Measurements from ENCODE around the gene MINDY4.

MINDY4 gene

GRCh38 chr7:30906515-30907240 is 135.5 kb downstream of the MINDY4 start:
- no peak for DNase-seq

GRCh38 chr7:30907527-30908267 is 136.5 kb downstream of the MINDY4 start:
- DNase-seq: no peak

- DNase-seq: no peak
Measured at GRCh38 chr7:30908681-30909080, 137.5 kb downstream of the MINDY4 start.

- no peak for DNase-seq
Measured at GRCh38 chr7:30909431-30909830, 138.2 kb downstream of the MINDY4 start.

GRCh38 chr7:30910411-30911073 is 139.3 kb downstream of the MINDY4 start:
- no peak for DNase-seq

- no peak for DNase-seq
Measured at GRCh38 chr7:30911133-30911532, 139.9 kb downstream of the MINDY4 start.

- DNase-seq: no peak
Measured at GRCh38 chr7:30911561-30911969, 140.3 kb downstream of the MINDY4 start, which contains the start of gene AQP1. AQP1 (plus strand) TSS chr7:30911853; CDS start chr7:30911910, 57 bp downstream.

- no peak for DNase-seq
Measured at GRCh38 chr7:30912021-30912730, 141.0 kb downstream of the MINDY4 start.

- no peak for DNase-seq
Measured at GRCh38 chr7:30912731-30912985, 141.4 kb downstream of the MINDY4 start.

- no peak for DNase-seq
Measured at GRCh38 chr7:30912986-30913811, 142.0 kb downstream of the MINDY4 start.

GRCh38 chr7:30913821-30914515 is 142.8 kb downstream of the MINDY4 start:
- no peak for DNase-seq

- no peak for DNase-seq
Measured at GRCh38 chr7:30914596-30914995, 143.4 kb downstream of the MINDY4 start.

GRCh38 chr7:30915005-30915601 is 143.9 kb downstream of the MINDY4 start:
- no peak for DNase-seq

- no peak for DNase-seq
Measured at GRCh38 chr7:30915751-30916150, 144.5 kb downstream of the MINDY4 start.

- DNase-seq: no peak
Measured at GRCh38 chr7:30916255-30916654, 145.0 kb downstream of the MINDY4 start.

- no peak for DNase-seq
Measured at GRCh38 chr7:30916767-30917166, 145.6 kb downstream of the MINDY4 start.

- DNase-seq: no peak
Measured at GRCh38 chr7:30917216-30917893, 146.1 kb downstream of the MINDY4 start.

- DNase-seq: no peak
Measured at GRCh38 chr7:30918676-30919075, 147.5 kb downstream of the MINDY4 start.

GRCh38 chr7:30920021-30920583 is 148.9 kb downstream of the MINDY4 start:
- DNase-seq: no peak
